Heart right ventricle (tissue), 16 donors: ENCODE measurements around the gene GNB1L. TPM values are rescaled to one million over a fixed set of nuclear protein-coding genes. Genes with fewer than 3 reads are reported as not detected.

ENCODE experiments used
- ATAC-seq, 8 donors: fragments of 200-7000 bp; cut with Tn5 transposase; one replicate each; pipeline ENCODE4 v1.9.1; 2020; ENCODE audit warnings: mild to moderate bottlenecking in 8 of 8, moderate library complexity in 8 of 8, moderate number of reproducible peaks in 1 of 8
- DNase-seq, 2 donors: peaks; one replicate each; pipeline ENCODE4 v3.0.0-alpha.2; 2020
- H3K27ac ChIP-seq, 10 donors: fragments of 200-600 bp; sonication (generic) in 2 of 10; one replicate each; pipeline versions ENCODE4 v1.5.0 to v1.8.0; 2020 to 2022; ENCODE audit warnings: mild to moderate bottlenecking in 3 of 10
- H3K27me3 ChIP-seq, 7 donors: fragments of 200-600 bp; one replicate each; pipeline ENCODE4 v1.8.0; 2021 to 2022; ENCODE audit warnings: mild to moderate bottlenecking in 2 of 7
- H3K36me3 ChIP-seq, 9 donors: fragments of 200-600 bp; sonication (generic) in 1 of 9; one replicate each; pipeline versions ENCODE4 v1.5.0 to v1.8.0; 2020 to 2022; ENCODE audit warnings: mild to moderate bottlenecking in 2 of 9
- H3K4me1 ChIP-seq, 9 donors: fragments of 200-600 bp; sonication (generic) in 1 of 9; one replicate each; pipeline versions ENCODE4 v1.5.0 to v1.8.0; 2020 to 2022; ENCODE audit warnings: mild to moderate bottlenecking in 4 of 9
- H3K4me3 ChIP-seq, 10 donors: fragments of 200-600 bp; sonication (generic) in 2 of 10; one replicate each; pipeline versions ENCODE4 v1.5.0 to v1.8.0; 2020 to 2022; ENCODE audit warnings: mild to moderate bottlenecking in 7 of 10, moderate library complexity in 2 of 10
- H3K9me3 ChIP-seq, 11 donors: fragments of 200-600 bp in 10 of 11; sonication (generic) in 2 of 11; one replicate each; pipeline versions ENCODE4 v1.5.0 to v1.8.0; 2013 to 2022; ENCODE audit warnings: mild to moderate bottlenecking in 2 of 11, control low read depth in 1 of 11, moderate library complexity in 1 of 11
- WGBS, 2 donors: extraction: QIAGEN DNeasy Blood & Tissue Kit; methylation state at CpG; one replicate each; pipeline ENCODE4 v1.1.7; 2013; ENCODE audit warnings: inconsistent platforms in 1 of 2; 5-methylcytosine and 5-hydroxymethylcytosine counted together
- intact Hi-C, 10 donors: fragments of 100-400 bp; cut with DNase I; formaldehyde crosslinking; loops; one replicate each; pipeline versions ENCODE4 v1.11.1 to v1.14.2; 2022
- polyA plus RNA-seq, 2 donors: library from polyadenylated mRNA; stranded (reverse); fragments of 200-250 nt; gene quantifications; one replicate each; pipeline ENCODE4 v1.2.3, GENCODE V29; 2013
- total RNA-seq, 10 donors: library from RNA; stranded (reverse); fragmentation: NEBNext Ultra II Directional in 3 of 10; extraction: Animal tissue kit (Norgen Biotek cat#: 25700) in 3 of 10; gene quantifications; one replicate each; pipeline versions ENCODE4 v1.2.1 to v1.2.4, GENCODE V29; 2021 to 2023
- TF ChIP-seq, protein P1 (sequence below), 9 donors: fragments of 200-600 bp; sonication (generic) in 2 of 9; IDR thresholded peaks; one replicate each; pipeline versions ENCODE4 v1.5.0 to v1.8.0; 2021 to 2022; ENCODE audit warnings: antibody characterized with exemption in 9 of 9, mild to moderate bottlenecking in 5 of 9, moderate library complexity in 1 of 9
- donor health status: Arrhythmogenic right ventricular cardiomyopathy.
- donor health status: ischemic (EF 13 %, LVEDD 7.1; RV severe dilation, severe dysfunction).
- donor health status: healthy with polysubstance abuse.
- donor health status: DM: no; HTN: yes; CAD: no.
- donor health status: DM: no; HTN: no; CAD: no.
- donor health status: ischemic (EF 25% LVEDD 6.9; RV normal size, moderate dysfunction).
- donor health status: ischemic (EF 25% LVEDD 5.7; RV mildly dilated, moderate dysfunction).
- donor health status: healthy.
- donor health status: DM: yes; HTN: yes; CAD: no.
- donor health status: Ischemic cardiomyopathy.
- donor health status: ischemic (EF 35%, LVEDD 5.7; RV mildly dilated, moderate dysfunction).
- donor health status: nonischemic (EF 11% LVEDD 7.7; RV severe dilation, severe dysfunction).
- donor health status: DM: yes; HTN: yes; CAD: no.
- donor health status: PGD.
- donor health status: ischemic (EF 29% LVEDD 5.4; RV normal size, mild dysfunction).
- donor health status: nonischemic (EF 23%, LVEDD 6.1; RV moderate dilation, normal function).

Gene GNB1L
- total and polyA plus RNA-seq, 12 donors: 0.76 to 9.3 (median 1.9) TPM

DNA sequence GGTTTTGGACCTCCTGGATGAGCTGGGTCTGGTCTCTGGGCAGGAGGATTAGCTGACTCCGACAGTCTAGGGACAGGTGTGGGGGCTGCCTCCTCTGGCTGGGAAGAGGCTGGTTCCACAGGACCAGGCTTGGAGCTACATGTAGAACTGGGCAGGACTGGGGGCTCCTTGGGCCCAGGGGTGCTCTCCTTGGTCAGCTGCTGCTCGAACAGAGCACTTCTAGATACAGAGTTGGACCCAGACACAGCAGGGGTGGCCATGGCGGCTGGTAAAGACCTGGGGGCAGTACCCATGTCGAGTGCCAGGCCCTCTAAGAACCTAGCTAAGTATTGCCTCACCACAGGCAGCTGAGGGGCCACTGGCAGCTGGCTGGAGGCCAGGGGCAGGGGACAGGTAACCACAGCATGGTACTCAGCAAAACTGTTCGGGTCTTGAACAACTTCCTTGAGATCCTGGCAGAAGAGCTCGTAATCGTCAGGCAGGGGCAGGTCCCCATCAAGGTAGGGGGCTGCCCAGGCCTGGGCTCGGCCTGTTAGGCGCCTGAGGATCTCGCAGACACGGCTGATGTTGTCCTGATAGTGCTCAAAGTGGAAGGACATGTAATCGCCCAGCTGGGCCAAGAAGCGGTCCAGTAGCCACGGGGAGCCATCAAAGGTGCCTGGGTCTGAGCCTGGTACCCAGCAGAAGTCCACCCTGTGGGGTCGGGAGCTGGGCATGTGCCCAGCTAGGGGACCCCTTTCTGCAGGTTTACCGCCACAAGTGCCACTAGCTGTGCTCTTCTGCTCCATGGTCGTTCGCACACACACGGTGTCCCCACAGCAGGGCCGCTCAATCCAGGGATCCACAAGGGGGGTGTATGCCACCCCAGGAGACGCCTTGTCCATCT is 3.1 kb downstream of the GNB1L start:
- DNase-seq (no peak), ATAC-seq (no peak)
- Histone ChIP-seq H3K9me3 (peaks cover 0 to 6% (median 0%) of the 10 kb centered on the region in 11 donors), H3K27ac (no peak overlapping the region), H3K27me3 (no peaks in the 10 kb centered on the region), H3K4me1 (peaks cover 18 to 33% (median 27%) of the 10 kb centered on the region in 9 donors), H3K36me3 (peaks cover 0 to 36% (median 10%) of the 10 kb centered on the region in 9 donors), H3K4me3 (no peak overlapping the region)
- 92 to 95% methylated on average over 21 of the region's 21 CpGs for whole genome bisulfite sequencing, 2 donors
- TF ChIP-seq, protein P1, sequence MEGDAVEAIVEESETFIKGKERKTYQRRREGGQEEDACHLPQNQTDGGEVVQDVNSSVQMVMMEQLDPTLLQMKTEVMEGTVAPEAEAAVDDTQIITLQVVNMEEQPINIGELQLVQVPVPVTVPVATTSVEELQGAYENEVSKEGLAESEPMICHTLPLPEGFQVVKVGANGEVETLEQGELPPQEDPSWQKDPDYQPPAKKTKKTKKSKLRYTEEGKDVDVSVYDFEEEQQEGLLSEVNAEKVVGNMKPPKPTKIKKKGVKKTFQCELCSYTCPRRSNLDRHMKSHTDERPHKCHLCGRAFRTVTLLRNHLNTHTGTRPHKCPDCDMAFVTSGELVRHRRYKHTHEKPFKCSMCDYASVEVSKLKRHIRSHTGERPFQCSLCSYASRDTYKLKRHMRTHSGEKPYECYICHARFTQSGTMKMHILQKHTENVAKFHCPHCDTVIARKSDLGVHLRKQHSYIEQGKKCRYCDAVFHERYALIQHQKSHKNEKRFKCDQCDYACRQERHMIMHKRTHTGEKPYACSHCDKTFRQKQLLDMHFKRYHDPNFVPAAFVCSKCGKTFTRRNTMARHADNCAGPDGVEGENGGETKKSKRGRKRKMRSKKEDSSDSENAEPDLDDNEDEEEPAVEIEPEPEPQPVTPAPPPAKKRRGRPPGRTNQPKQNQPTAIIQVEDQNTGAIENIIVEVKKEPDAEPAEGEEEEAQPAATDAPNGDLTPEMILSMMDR (IDR thresholded peaks at IDR 0.05): no peak
- intact Hi-C loops: loop anchor here in 1 of 10 donors (5.0 kb wide), 1 partner anchor 49 kb away; no protein-coding TSS in a partner anchor

DNA sequence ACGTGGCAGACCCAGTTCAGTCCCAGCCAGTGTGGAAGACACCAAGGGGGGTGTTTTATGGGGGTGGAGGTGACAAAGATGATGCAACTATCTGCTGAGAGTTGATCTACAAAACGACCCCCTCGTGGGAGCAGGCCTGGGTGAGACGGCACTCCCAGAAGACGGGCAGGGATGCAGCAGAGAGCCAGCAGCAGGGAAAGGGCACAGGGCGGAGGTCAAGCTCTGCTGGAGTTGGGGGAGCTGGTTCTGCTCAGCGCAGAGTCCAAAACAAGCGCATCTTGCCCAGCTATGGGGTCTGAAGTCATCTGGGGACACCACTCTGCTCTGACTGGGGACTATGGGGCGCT is 3.9 kb downstream of the GNB1L start:
- 90 to 91% methylated on average over 9 of the region's 9 CpGs for WGBS, 2 donors
- intact Hi-C loops: loop anchor here in 1 of 10 donors (5.0 kb wide), 1 partner anchor 48 kb away; no protein-coding TSS in a partner anchor
- TF ChIP-seq, protein P1 (IDR thresholded peaks at IDR 0.05): no peak
- DNase-seq (no peak), ATAC-seq (no peak)
- Histone ChIP-seq H3K27me3 (no peaks in the 10 kb centered on the region), H3K27ac (no peak overlapping the region), H3K4me1 (peaks cover 13 to 27% (median 20%) of the 10 kb centered on the region in 9 donors), H3K36me3 (peaks cover 0 to 36% (median 10%) of the 10 kb centered on the region in 9 donors), H3K4me3 (no peak overlapping the region), H3K9me3 (peaks cover 0 to 6% (median 0%) of the 10 kb centered on the region in 11 donors)

DNA sequence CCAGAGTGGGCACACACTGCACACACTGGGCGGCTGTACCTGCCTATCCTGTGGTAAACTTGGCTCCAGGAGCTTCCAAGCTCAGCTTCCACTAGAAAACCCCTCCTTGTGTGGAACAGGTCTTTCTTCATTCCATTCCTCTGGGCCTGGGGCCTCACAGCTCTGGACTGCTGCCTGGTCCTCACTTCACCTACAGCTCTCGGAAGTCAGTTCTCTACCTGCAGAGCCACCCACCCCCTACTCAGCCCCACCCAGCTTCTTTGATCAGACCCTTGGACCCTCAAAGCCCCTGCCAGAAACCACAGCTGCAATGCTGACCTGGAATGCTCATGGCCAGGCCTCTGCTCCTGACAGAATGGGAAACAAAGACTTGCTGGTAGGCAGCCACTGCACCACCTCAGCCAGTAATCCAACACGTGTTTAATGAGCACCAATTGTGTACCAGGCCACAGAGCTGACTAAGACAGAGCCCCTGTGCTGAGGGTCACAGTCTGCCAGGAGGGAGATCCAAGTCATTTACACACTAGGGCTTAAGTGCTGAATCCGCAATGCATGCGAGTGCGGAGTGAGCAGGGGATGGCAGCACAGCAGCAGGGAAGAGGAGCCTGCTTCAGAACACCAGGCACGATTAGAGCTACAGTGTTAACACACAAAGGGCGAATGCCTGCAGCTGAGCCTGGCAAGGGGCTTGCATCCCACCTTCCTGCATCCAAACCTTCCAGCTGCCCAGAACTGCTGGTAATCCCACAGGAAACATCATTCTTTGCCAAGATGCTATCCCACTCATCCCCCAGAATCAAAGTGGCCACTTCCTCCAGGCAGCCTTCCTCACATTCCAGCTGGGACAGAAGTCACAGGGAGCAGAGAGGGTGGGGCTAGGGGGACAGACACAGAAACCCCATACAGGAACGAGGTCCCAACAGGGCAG is 4.6 kb downstream of the GNB1L start:
- Histone ChIP-seq H3K9me3 (peaks cover 0 to 6% (median 0%) of the 10 kb centered on the region in 11 donors), H3K36me3 (peaks cover 0 to 36% (median 10%) of the 10 kb centered on the region in 9 donors), H3K4me1 (peaks cover 8 to 23% (median 19%) of the 10 kb centered on the region in 9 donors), H3K4me3 (no peak overlapping the region), H3K27me3 (no peaks in the 10 kb centered on the region), H3K27ac (no peak overlapping the region)
- TF ChIP-seq, protein P1 (IDR thresholded peaks at IDR 0.05): no peak
- WGBS, 2 donors: 93 to 94% methylated on average over 9 of the region's 9 CpGs
- no peak for DNase-seq
- ATAC-seq: no peak
- intact Hi-C loops: loop anchor here in 4 of 10 donors (5.0 to 10.0 kb wide), 4 partner anchors 45 to 95 kb away; no protein-coding TSS in a partner anchor
